GM19099 (cell line): ENCODE data around the gene SPOP.

Source experiments
- POLR2A ChIP-seq: IDR thresholded peaks from 3 replicates; pipeline ENCODE4 v1.6.1; 2011; ENCODE audit warnings: low read depth; ENCODE audit not compliant: insufficient read length; ENCODE audit errors: extremely low read depth

Gene SPOP

GRCh38 chr17:49579522-49579921 lies 98.4 kb downstream of the SPOP start:
- no peak for TF ChIP-seq POLR2A

DNA sequence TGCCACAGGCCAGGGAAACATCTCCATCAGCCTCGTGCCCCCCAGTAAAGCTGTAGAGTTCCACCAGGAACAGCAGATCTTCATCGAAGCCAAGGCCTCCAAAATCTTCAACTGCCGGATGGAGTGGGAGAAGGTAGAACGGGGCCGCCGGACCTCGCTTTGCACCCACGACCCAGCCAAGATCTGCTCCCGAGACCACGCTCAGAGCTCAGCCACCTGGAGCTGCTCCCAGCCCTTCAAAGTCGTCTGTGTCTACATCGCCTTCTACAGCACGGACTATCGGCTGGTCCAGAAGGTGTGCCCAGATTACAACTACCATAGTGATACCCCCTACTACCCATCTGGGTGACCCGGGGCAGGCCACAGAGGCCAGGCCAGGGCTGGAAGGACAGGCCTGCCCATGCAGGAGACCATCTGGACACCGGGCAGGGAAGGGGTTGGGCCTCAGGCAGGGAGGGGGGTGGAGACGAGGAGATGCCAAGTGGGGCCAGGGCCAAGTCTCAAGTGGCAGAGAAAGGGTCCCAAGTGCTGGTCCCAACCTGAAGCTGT lies 98.9 kb downstream of the SPOP start:
- TF ChIP-seq POLR2A = no peak

- TF ChIP-seq POLR2A = no peak
Measured at GRCh38 chr17:49578414-49578813, 99.5 kb downstream of the SPOP start.

DNA sequence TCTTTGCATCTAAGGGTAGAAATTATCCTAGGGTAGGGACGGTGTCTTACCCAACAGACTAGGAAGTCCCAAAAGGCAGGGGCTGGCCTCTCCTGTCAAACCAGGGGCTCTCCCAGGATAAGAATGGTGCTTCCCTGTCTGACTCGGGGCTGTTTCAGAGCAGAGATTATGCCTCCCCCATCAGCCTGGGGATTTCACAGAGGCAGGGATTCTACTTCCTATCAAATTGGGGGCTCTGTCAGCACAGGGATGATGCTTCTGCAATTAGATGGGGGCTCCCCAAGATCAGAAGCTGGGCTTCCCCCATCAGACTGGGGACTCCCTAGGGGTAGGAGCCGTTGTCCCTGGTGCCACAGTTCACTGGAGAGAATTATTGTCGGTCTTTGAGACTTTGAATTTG lies 99.9 kb downstream of the SPOP start:
- TF ChIP-seq POLR2A = no peak

DNA sequence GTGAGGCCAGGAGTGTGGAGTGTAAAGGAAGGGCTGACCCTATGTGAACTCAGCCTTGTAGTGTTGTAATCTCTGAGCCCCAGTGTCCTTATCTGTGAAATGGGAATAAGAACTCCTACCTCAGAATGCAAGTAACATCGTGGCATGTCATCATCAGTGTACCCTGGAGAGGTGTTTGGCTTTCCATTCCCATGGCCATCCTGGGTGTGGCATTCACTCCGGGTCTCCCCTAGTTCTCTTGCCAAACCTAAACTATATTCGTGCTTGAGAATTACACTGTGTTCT lies 100.3 kb downstream of the SPOP start:
- no peak for TF ChIP-seq POLR2A

- no peak for TF ChIP-seq POLR2A
Measured at GRCh38 chr17:49576917-49577649, 100.8 kb downstream of the SPOP start.

- no peak for TF ChIP-seq POLR2A
Measured at GRCh38 chr17:49576088-49576916, 101.6 kb downstream of the SPOP start.

- no peak for TF ChIP-seq POLR2A
Measured at GRCh38 chr17:49575679-49576087, 102.2 kb downstream of the SPOP start, which contains the start of gene NXPH3. NXPH3 (plus strand) TSS chr17:49575871; CDS start chr17:49576220, 349 bp downstream.

DNA sequence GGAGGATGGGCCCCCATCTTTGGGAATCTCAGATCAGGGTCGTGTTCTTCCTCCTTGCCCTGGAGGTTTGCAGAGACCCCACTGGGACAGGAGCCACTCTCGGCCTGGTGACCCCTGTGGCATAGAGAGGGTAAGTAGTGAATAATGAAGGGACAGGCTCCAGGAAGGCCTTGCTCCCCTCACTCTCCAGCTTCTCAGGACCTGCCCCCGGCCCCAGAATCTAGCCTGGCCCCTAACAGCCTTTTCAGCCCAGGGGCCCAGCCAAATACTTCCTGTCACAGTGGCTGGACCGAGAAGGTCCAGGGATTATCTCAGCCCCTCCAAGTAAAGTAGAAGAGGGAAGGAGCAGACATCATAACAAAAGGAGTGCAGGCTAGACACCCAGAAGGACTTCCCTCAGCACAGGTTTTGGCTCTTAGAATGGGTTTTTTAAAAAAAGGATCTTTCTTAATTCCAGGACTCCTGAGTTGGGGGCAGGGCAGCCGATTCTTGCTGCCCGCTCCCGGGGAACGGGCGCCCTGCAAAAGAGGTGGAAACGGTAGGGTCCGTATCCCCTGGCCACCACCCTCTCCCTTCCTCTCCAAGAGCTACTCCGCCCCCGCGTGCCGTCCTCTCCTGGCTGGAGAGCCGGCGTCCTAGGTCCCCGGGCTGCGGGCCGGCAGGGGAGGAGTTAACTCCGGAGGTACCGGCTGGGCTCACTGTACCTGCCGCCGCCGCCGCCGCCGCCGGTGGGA lies 102.8 kb downstream of the SPOP start:
- TF ChIP-seq POLR2A = no peak

- no peak for TF ChIP-seq POLR2A
Measured at GRCh38 chr17:49574323-49574781, 103.5 kb downstream of the SPOP start.

DNA sequence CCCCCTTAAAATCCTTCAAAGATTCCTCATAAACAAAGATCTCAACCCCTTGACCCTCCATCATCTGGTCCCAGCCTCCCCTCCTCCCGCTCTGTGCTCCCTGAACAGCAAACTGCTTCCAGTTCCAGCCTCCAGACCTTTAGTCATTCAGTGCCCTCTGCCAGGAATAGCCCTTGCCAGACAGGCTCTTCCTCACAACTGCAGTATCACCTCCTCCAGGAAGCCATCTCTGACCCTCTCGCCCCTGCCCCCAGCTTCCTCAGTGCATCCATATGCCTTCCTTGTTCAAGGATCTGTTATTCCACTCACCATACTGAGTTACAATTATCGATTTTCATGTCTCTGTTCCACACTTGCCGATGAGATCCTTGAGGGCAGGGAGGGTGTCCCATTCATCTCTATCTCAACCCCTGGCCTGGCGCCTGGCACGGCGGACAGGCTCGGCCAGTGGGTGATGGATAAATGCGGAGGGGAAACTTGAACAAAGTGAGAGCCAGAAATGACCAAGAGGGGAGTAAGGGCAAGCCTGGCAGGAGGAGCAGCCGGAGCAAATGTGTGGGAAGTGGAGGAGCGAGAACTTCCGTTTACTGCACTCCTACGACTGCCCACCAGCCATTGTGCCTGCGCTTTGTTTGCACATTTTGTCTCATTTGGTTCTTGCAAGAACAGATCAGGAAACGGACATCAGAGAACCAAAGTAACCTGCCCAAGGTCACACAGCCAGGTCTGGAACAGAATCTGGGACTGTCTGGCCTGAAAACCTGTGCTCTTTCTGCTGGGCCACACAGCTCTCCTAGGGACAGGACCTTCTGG lies 104.2 kb downstream of the SPOP start:
- no peak for TF ChIP-seq POLR2A

- TF ChIP-seq POLR2A = no peak
Measured at GRCh38 chr17:49572806-49573420, 105.0 kb downstream of the SPOP start.

GRCh38 chr17:49572226-49572625 lies 105.7 kb downstream of the SPOP start:
- TF ChIP-seq POLR2A = no peak

DNA sequence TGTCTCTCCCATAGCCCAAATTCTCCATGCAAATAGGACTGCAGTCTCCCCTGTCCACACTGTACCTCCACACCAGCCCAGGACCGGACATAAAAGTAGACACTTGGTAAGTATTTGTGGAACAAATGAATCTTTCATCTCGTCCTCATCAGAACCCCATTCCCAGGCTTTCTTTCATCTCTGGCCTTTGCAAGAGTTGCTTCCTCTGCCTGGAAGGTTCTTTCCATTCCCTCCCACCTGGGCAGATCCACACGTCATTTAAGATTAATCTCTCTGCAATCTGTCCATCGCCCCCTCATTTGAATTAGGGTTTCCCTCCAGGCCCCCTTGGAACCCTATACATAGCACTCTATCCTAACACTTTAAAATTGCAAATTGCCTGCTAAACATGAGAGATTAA lies 106.1 kb downstream of the SPOP start:
- TF ChIP-seq POLR2A = no peak
